NCI-H2029 treated with DMSO at 0.1 percent for 48 hours (cell line): ENCODE data around the gene FNDC10.
"Not testable (repeated sequence)": the region's sequence is repeated elsewhere in the genome, so short reads cannot be mapped to it uniquely, and the experiment has no call there.

Source experiments
- DNase-seq: peaks from one replicate; lab custom pipeline; 2025; lab: John Stamatoyannopoulos, UW

Gene FNDC10

GRCh38 chr1:1599935-1600860 lies at the start of gene FNDC10:
Gene FNDC10 (minus strand): TSS chr1:1600135. CDS start chr1:1600015, 120 bp downstream.
- DNase-seq = no peak

- not testable (repeated sequence) for DNase-seq
Observed at GRCh38 chr1:1648265-1648664, 48.3 kb upstream of the FNDC10 start.

- DNase-seq = not testable (repeated sequence)
Observed at GRCh38 chr1:1647567-1648241, 47.8 kb upstream of the FNDC10 start.

GRCh38 chr1:1646326-1646725 lies 46.4 kb upstream of the FNDC10 start:
- DNase-seq = not testable (repeated sequence)

- not testable (repeated sequence) for DNase-seq
Observed at GRCh38 chr1:1640711-1641461, 41.0 kb upstream of the FNDC10 start.

- not testable (repeated sequence) for DNase-seq
Observed at GRCh38 chr1:1640081-1640480, 40.1 kb upstream of the FNDC10 start.

- DNase-seq = not testable (repeated sequence)
Observed at GRCh38 chr1:1639368-1639767, 39.4 kb upstream of the FNDC10 start.

GRCh38 chr1:1638528-1638927 lies 38.6 kb upstream of the FNDC10 start:
- DNase-seq = not testable (repeated sequence)

- not testable (repeated sequence) for DNase-seq
Observed at GRCh38 chr1:1637479-1637875, 37.5 kb upstream of the FNDC10 start.

GRCh38 chr1:1636621-1637478 lies 36.9 kb upstream of the FNDC10 start:
- not testable (repeated sequence) for DNase-seq

- not testable (repeated sequence) for DNase-seq
Observed at GRCh38 chr1:1634613-1635012, 34.7 kb upstream of the FNDC10 start.

GRCh38 chr1:1633409-1633808 lies 33.5 kb upstream of the FNDC10 start:
- not testable (repeated sequence) for DNase-seq

GRCh38 chr1:1631782-1632420 lies 32.0 kb upstream of the FNDC10 start, which contains the start of gene MMP23B:
Gene MMP23B (plus strand): TSS chr1:1632173. CDS start chr1:1632219, 46 bp downstream.
- DNase-seq = no peak

- DNase-seq = peak; percentile 3
Observed at GRCh38 chr1:1630965-1631781, 31.2 kb upstream of the FNDC10 start.

GRCh38 chr1:1630191-1630964 lies 30.4 kb upstream of the FNDC10 start:
- peak; percentile 40 for DNase-seq

GRCh38 chr1:1629430-1630190 lies 29.7 kb upstream of the FNDC10 start:
- no peak for DNase-seq

- no peak for DNase-seq
Observed at GRCh38 chr1:1628754-1629429, 29.0 kb upstream of the FNDC10 start.
